Smooth muscle cell (in vitro differentiated cells): ENCODE measurements around the gene FHIP1B. TPM values are rescaled to one million over a fixed set of nuclear protein-coding genes. Genes with fewer than 3 reads are reported as not detected.

Source experiments
- DNase-seq: peaks from one replicate; lab custom pipeline; 2025; ENCODE audit not compliant: unreplicated experiment; lab: John Stamatoyannopoulos, UW
- H2AFZ ChIP-seq: fragments of 200-600 bp; sonication (generic); 2 replicates; pipeline ENCODE4 v1.6.0; 2016; ENCODE audit warnings: antibody characterized with exemption, low read depth, mild to moderate bottlenecking
- H3F3A ChIP-seq: fragments of 200-600 bp; sonication (generic); 2 replicates; pipeline ENCODE4 v1.6.0; 2017; ENCODE audit warnings: antibody characterized with exemption, low read depth
- H3K27ac ChIP-seq: fragments of 200-600 bp; sonication (generic); 2 replicates; pipeline ENCODE4 v1.5.1; 2016; ENCODE audit warnings: low read depth, mild to moderate bottlenecking
- H3K27me3 ChIP-seq: fragments of 200-600 bp; sonication (generic); 2 replicates; pipeline ENCODE4 v1.6.1; 2016; ENCODE audit warnings: low read depth, mild to moderate bottlenecking
- H3K36me3 ChIP-seq: fragments of 200-600 bp; sonication (generic); 2 replicates; pipeline ENCODE4 v1.5.1; 2016; ENCODE audit warnings: low read depth
- H3K4me1 ChIP-seq: fragments of 200-600 bp; sonication (generic); 2 replicates; pipeline ENCODE4 v1.5.1; 2016; ENCODE audit warnings: low read depth
- H3K4me2 ChIP-seq: fragments of 200-600 bp; sonication (generic); 2 replicates; pipeline ENCODE4 v1.6.0; 2016; ENCODE audit warnings: mild to moderate bottlenecking
- H3K4me3 ChIP-seq: fragments of 200-600 bp; sonication (generic); 2 replicates; pipeline ENCODE4 v1.5.1; 2016; ENCODE audit warnings: mild to moderate bottlenecking
- H3K79me2 ChIP-seq: fragments of 200-600 bp; sonication (generic); 2 replicates; pipeline ENCODE4 v1.6.0; 2016; ENCODE audit warnings: low read depth, mild to moderate bottlenecking
- H3K9ac ChIP-seq: fragments of 200-600 bp; sonication (generic); 2 replicates; pipeline ENCODE4 v1.6.0; 2016; ENCODE audit warnings: low read depth
- H3K9me3 ChIP-seq: fragments of 200-600 bp; sonication (generic); replicated peaks from 2 replicates; pipeline ENCODE4 v1.5.1; 2016; ENCODE audit warnings: low read depth
- H4K20me1 ChIP-seq: fragments of 200-600 bp; sonication (generic); 2 replicates; pipeline ENCODE4 v1.6.0; 2016; ENCODE audit warnings: low read depth
- CTCF ChIP-seq: fragments of 200-600 bp; sonication (generic); IDR thresholded peaks from 2 replicates; pipeline ENCODE4 v1.5.1; 2017; ENCODE audit warnings: borderline replicate concordance, mild to moderate bottlenecking, antibody characterized with exemption; ENCODE audit not compliant: insufficient read depth, poor library complexity, severe bottlenecking
- WGBS: methylation state at CpG from one replicate; pipeline ENCODE4 v1.1.7; 2016; ENCODE audit warnings: low lambda C conversion rate; 5-methylcytosine and 5-hydroxymethylcytosine counted together
- polyA plus RNA-seq: library from polyadenylated mRNA; unstranded; fragments of >200 nt; fragmentation: Nextera tagmentation; extraction: Ambion mirVana; gene quantifications from 2 replicates; pipeline ENCODE4 v1.2.1, GENCODE V29; 2016
- total RNA-seq: library from RNA; depleted of rRNA; stranded (reverse); fragments of >200 nt; gene quantifications from 2 replicates; pipeline ENCODE4 v1.2.3, GENCODE V29; 2014

FHIP1B gene
- total and polyA plus RNA-seq, 2 experiments from 2014 or later = 16.2 TPM

GRCh38 chr11:6209801-6210200 is 24.6 kb downstream of the FHIP1B start:
- whole genome bisulfite sequencing = 97% methylated on average over 12 of the region's 12 CpGs
- peaks cover 6% of the 10 kb centered on the region for H3K36me3 ChIP-seq

GRCh38 chr11:6206456-6207180 is 27.8 kb downstream of the FHIP1B start:
- TF ChIP-seq CTCF = no peak
- no peak for DNase-seq
- no peaks in the 10 kb centered on the region for H3K4me1 ChIP-seq

More at GRCh38 chr11:6209801-6210200, 24.6 kb downstream of the FHIP1B start:
- H2AFZ ChIP-seq = no peak overlapping the region
- H3K4me1 ChIP-seq = no peaks in the 10 kb centered on the region
- H3K79me2 ChIP-seq = no peaks in the 10 kb centered on the region
- H3K9me3 ChIP-seq = no peaks in the 10 kb centered on the region
- H3K27me3 ChIP-seq = no peaks in the 10 kb centered on the region
- H3K4me3 ChIP-seq = no peak overlapping the region
- DNase-seq = no peak
- no peak overlapping the region for H3K4me2 ChIP-seq
- no peak overlapping the region for H3K27ac ChIP-seq
- H4K20me1 ChIP-seq = no peaks in the 10 kb centered on the region
- TF ChIP-seq CTCF = no peak
- H3K9ac ChIP-seq = no peak overlapping the region
- H3F3A ChIP-seq = no peaks in the 10 kb centered on the region

GRCh38 chr11:6205366-6205765 is 29.1 kb downstream of the FHIP1B start, which contains the start of gene C11orf42:
Gene C11orf42 (plus strand): TSS chr11:6205557. CDS start chr11:6205616, 59 bp downstream.
- H3K4me2 ChIP-seq = no peak within 1 kb of the TSS
- no peak within 1 kb of the TSS for H3K9ac ChIP-seq
- DNase-seq = no peak
- no peaks in the 10 kb centered on the region for H3K9me3 ChIP-seq
- no peaks in the 10 kb centered on the region for H3K79me2 ChIP-seq
- WGBS = 100% methylated on average over 1 of the region's 1 CpG
- H3K27me3 ChIP-seq = no peaks in the 10 kb centered on the region
- H2AFZ ChIP-seq = no peak within 1 kb of the TSS
- no peak within 1 kb of the TSS for H3K4me3 ChIP-seq
- H3F3A ChIP-seq = no peaks in the 10 kb centered on the region
- no peaks in the 10 kb centered on the region for H4K20me1 ChIP-seq
- no peaks in the 10 kb centered on the region for H3K36me3 ChIP-seq
- H3K27ac ChIP-seq = no peak within 1 kb of the TSS
- no peaks in the 10 kb centered on the region for H3K4me1 ChIP-seq
- TF ChIP-seq CTCF = no peak

More at GRCh38 chr11:6206456-6207180, 27.8 kb downstream of the FHIP1B start:
- Histone ChIP-seq H2AFZ (no peak overlapping the region), H3K79me2 (no peaks in the 10 kb centered on the region), H3K4me3 (no peak overlapping the region), H4K20me1 (no peaks in the 10 kb centered on the region), H3K9ac (no peak overlapping the region), H3K27me3 (no peaks in the 10 kb centered on the region), H3F3A (no peaks in the 10 kb centered on the region), H3K27ac (no peak overlapping the region), H3K36me3 (peaks cover 6% of the 10 kb centered on the region), H3K4me2 (no peak overlapping the region), H3K9me3 (no peaks in the 10 kb centered on the region)
- WGBS = 85% methylated on average over 3 of the region's 3 CpGs

- 100% methylated on average over 1 of the region's 1 CpG for WGBS
- no peaks in the 10 kb centered on the region for H4K20me1 ChIP-seq
- H2AFZ ChIP-seq = no peak overlapping the region
- no peaks in the 10 kb centered on the region for H3K36me3 ChIP-seq
- no peak for DNase-seq
- H3F3A ChIP-seq = no peaks in the 10 kb centered on the region
- no peaks in the 10 kb centered on the region for H3K9me3 ChIP-seq
- no peak for TF ChIP-seq CTCF
- H3K27ac ChIP-seq = no peak overlapping the region
- H3K79me2 ChIP-seq = no peaks in the 10 kb centered on the region
- no peaks in the 10 kb centered on the region for H3K4me1 ChIP-seq
- H3K9ac ChIP-seq = no peak overlapping the region
- H3K4me3 ChIP-seq = no peak overlapping the region
- H3K4me2 ChIP-seq = no peak overlapping the region
- no peaks in the 10 kb centered on the region for H3K27me3 ChIP-seq
These were observed 29.7 kb downstream of the FHIP1B start for GRCh38 chr11:6204706-6205105.
